Omental fat pad (tissue), 4 donors: Measurements from ENCODE around the gene NYAP2. TPM values are rescaled to one million over a fixed set of nuclear protein-coding genes. Genes with fewer than 3 reads are reported as not detected.

Experiments
- ATAC-seq: fragments of 150-250 bp; one replicate; pipeline ENCODE4 v1.9.1; 2016; ENCODE audit warnings: mild to moderate bottlenecking, moderate library complexity; ENCODE audit not compliant: low FRiP score
- DNase-seq: peaks from one replicate; pipeline ENCODE4 v3.0.0-alpha.2; 2019; ENCODE audit warnings: low spot score
- CTCF ChIP-seq, 3 donors: fragments of 450-650 bp; IDR thresholded peaks; one replicate each; pipeline ENCODE4 v1.5.1; 2016 to 2017; ENCODE audit warnings: antibody characterized with exemption in 3 of 3, mild to moderate bottlenecking in 3 of 3, moderate library complexity in 2 of 3
- total RNA-seq, 4 donors: library from RNA; depleted of rRNA; stranded (reverse); fragments of >200 nt; gene quantifications; one replicate each; pipeline ENCODE4 v1.1.0, GENCODE V29; 2016

The NYAP2 gene
- total RNA-seq, 4 donors from 2014 or later: not detected

- TF ChIP-seq CTCF (IDR thresholded peaks at IDR 0.05): no peak
- DNase-seq (no peak), ATAC-seq (no peak)
These were observed 202.7 kb downstream of the NYAP2 start for GRCh38 chr2:225602205-225602604.

DNA sequence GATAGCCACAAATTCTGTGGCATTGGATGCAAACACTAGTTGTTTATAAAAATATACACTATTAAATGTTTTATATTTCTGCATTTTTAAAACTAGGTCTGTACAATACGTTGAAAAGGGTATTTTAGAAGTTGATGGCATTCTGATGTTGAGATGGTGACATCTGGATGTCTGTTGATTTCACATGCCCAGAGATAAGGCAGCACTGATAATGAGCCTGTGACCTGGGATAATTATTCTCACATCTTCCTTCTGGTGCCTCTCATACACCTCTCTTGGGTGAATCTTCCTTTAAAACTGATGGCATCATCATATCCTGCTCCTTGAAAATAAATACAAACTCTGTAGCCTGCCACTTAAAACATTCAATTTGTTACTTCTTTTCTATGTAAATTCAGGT is 208.6 kb downstream of the NYAP2 start:
- ATAC-seq (no peak), DNase-seq (no peak)
- no peak for TF ChIP-seq CTCF (IDR thresholded peaks at IDR 0.05)

DNA sequence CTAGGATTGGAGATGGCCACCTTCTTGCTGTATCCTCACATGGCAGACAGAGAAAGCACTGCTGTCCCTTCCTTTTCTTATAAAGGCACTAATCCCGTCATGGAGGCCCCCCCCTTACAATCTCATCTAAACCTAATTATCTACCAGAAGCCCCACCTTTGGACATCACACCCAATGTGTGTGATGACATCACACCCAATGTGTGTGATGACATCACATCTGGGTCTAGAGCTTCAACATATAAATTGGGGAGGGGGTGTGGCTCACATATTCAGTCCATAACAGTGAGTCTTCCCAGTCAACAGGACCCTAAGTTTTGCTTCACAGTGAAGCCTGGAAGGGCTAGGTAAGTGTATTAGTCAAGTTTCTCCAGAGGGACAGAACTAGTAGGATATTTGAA is 213.1 kb downstream of the NYAP2 start:
- no peak for TF ChIP-seq CTCF (IDR thresholded peaks at IDR 0.05)
- ATAC-seq (no peak), DNase-seq (no peak)

DNA sequence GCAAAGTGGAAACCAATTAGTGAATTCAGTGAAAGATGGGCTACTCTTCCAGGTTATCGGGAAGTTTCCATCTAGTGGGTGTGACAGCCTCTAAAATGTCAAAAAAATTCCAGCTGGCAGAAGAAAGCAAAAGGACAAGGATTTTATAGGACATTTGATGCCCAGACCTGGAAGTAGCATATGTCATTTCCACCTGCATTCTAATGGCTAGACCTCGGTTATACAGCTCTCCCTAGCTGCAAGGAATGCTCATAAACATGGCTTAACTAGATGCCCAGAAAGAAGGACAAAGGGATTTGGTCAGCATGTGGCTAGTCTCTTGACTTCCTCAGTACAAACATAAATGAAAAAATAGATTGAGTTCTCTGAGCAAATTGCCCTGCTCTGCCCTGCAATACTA is 215.4 kb downstream of the NYAP2 start:
- no peak for DNase-seq

DNA sequence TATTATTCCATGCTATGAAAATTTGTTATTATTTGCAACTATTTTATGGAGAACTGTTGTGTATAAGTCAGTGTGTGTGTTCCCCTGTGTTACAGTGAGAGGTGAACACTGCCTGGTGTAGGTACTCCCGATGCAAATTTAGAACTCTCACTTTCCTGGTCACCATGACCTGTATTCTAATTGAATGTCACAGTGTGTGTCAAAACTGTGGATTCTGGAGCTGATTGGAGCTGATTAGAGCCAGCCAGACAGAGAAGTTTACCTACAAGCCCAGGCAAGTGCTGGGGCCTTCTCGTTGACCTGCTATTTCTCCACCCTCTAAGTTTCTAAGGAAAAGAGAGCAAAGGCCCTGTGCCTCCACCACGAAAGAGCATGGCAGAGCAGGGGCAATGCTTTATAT is 216.0 kb downstream of the NYAP2 start:
- TF ChIP-seq CTCF (IDR thresholded peaks at IDR 0.05): no peak
- DNase-seq (no peak), ATAC-seq (no peak)

More for the DNA sequence above, 215.4 kb downstream of the NYAP2 start:
- no peak for TF ChIP-seq CTCF (IDR thresholded peaks at IDR 0.05)
- ATAC-seq: no peak

- DNase-seq (no peak), ATAC-seq (no peak)
- TF ChIP-seq CTCF (IDR thresholded peaks at IDR 0.05): no peak
These were observed 216.9 kb downstream of the NYAP2 start for GRCh38 chr2:225616372-225616771.

- ATAC-seq: no peak
- no peak for TF ChIP-seq CTCF (IDR thresholded peaks at IDR 0.05)
- DNase-seq: no peak
These were observed 217.3 kb downstream of the NYAP2 start for GRCh38 chr2:225616848-225617247.
